ENCODE data around the gene CGA. TPM values are rescaled to one million over a fixed set of nuclear protein-coding genes. Genes with fewer than 3 reads are reported as not detected.

The CGA gene
- total and polyA plus RNA-seq, 3 donors from 2014 or later: not detected

DNA sequence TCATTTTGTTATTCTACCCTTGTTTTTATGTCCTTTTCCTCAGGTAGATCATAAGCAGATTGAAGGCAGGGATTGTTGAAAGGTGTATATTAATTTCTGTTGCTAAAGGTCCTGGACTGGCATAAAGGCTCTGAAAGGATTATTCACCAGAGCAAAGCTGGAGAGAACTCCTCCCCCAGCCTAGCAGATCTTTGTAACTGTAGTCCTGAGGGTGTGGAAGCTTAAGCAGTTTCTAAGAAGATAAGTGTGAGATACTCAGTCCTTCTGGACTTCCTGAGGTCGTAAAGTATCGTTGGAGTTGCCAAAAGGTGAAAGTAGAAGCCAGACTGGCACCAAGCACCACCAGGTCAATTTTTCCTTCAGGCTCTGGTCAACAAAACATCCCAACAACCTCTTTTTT, 24.2 kb downstream of the CGA start:
- TF ChIP-seq, protein P1, sequence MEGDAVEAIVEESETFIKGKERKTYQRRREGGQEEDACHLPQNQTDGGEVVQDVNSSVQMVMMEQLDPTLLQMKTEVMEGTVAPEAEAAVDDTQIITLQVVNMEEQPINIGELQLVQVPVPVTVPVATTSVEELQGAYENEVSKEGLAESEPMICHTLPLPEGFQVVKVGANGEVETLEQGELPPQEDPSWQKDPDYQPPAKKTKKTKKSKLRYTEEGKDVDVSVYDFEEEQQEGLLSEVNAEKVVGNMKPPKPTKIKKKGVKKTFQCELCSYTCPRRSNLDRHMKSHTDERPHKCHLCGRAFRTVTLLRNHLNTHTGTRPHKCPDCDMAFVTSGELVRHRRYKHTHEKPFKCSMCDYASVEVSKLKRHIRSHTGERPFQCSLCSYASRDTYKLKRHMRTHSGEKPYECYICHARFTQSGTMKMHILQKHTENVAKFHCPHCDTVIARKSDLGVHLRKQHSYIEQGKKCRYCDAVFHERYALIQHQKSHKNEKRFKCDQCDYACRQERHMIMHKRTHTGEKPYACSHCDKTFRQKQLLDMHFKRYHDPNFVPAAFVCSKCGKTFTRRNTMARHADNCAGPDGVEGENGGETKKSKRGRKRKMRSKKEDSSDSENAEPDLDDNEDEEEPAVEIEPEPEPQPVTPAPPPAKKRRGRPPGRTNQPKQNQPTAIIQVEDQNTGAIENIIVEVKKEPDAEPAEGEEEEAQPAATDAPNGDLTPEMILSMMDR (IDR thresholded peaks at IDR 0.05): no peak
- TF ChIP-seq POLR2A (IDR thresholded peaks at IDR 0.05): no peak
- no peaks in the 10 kb centered on the region for H3K27me3 ChIP-seq
- intact Hi-C loops (cut with DNase I; ENCODE audit: low total_unique reads): no loop called here
- no peak for DNase-seq
- H3K9me3 ChIP-seq: no peaks in the 10 kb centered on the region
- H3K27ac ChIP-seq: no peak overlapping the region
- H3K36me3 ChIP-seq (ENCODE audit: low read depth, missing control alignments): no peaks in the 10 kb centered on the region
- H3K4me1 ChIP-seq: no peaks in the 10 kb centered on the region
- no peak overlapping the region for H3K4me3 ChIP-seq
- 37 to 39% methylated on average over 2 of the region's 2 CpGs for WGBS, 2 donors

DNA sequence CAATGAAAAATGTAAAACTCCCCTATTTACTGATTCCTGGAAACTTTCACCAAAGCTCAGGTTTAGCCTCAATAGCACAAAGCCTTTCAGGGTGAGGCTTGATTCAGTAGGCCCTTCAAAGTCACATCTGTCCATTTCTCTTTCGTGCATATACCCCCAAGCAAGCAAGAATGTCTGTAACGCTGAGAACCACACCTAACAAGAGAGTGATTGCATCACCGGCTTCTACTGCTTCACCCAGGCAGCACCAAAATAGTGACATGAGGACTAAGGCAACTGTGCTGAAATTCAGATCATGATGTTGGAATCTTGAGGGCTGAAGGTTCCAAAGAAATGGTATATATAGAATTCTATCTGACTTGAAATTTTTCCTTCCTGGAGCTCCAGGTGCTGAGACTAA, 26.1 kb downstream of the CGA start:
- 89 to 94% methylated on average over 3 of the region's 3 CpGs for WGBS, 2 donors
- no peaks in the 10 kb centered on the region for H3K27me3 ChIP-seq
- no peaks in the 10 kb centered on the region for H3K9me3 ChIP-seq
- no peak overlapping the region for H3K4me3 ChIP-seq
- intact Hi-C loops (cut with DNase I; ENCODE audit: low total_unique reads): no loop called here
- no peaks in the 10 kb centered on the region for H3K4me1 ChIP-seq
- DNase-seq: no peak
- H3K27ac ChIP-seq: no peak overlapping the region
- TF ChIP-seq POLR2A (IDR thresholded peaks at IDR 0.05): no peak
- TF ChIP-seq, protein P1 (IDR thresholded peaks at IDR 0.05): no peak
- H3K36me3 ChIP-seq (ENCODE audit: low read depth, missing control alignments): no peaks in the 10 kb centered on the region

DNA sequence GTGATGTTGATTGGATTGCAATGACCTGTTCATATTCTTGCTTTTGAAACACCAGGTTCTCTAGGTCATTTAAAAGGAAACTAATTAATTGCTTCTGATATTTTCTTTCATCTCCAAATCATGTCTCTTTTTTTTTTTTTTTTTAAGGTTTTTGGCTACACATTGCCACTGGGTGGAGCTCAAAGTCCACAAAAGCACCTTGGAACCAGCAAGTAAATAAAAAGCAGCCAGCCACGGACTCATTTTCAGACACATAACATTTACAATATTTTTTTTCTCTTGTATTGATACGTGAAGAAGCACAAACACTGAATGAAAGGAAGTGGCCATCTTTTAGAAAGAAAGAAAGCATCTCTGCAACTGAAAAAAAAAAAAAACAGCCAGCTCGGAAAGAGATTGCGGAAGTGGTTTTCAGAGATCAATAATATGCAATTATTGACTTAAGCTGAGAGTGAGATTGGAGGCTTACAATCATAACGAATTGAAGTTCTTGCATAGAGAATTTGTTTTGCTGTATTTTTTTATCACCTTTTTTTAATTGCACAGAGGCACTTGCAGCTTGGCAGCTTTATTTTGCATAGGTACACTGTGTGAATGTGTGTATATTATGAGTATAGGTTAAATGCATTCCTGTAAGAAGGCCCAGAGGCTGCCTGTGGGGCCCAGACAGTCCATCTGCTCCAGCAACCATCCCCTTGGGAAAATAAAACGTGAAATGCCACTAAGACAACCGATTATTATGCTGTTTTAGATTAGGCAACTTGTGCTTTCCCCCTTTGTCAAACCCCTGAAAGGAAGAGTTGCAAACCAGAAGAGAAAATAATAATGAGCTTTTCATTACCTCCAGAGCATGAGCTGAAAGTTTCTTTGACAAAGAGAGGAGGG, 28.2 kb downstream of the CGA start:
- intact Hi-C loops (cut with DNase I; ENCODE audit: low total_unique reads): no loop called here
- no peaks in the 10 kb centered on the region for H3K36me3 ChIP-seq (ENCODE audit: low read depth, missing control alignments)
- WGBS, 2 donors: 39 to 49% methylated on average over 7 of the region's 7 CpGs
- no peaks in the 10 kb centered on the region for H3K4me1 ChIP-seq
- H3K27ac ChIP-seq: no peak overlapping the region
- no peak for TF ChIP-seq POLR2A (IDR thresholded peaks at IDR 0.05)
- TF ChIP-seq, protein P1 (IDR thresholded peaks at IDR 0.05): peak in 2 of 3 experiments; percentile 25 to 35
- H3K4me3 ChIP-seq: no peak overlapping the region
- no peaks in the 10 kb centered on the region for H3K27me3 ChIP-seq
- peak; percentile 57 for DNase-seq
- no peaks in the 10 kb centered on the region for H3K9me3 ChIP-seq

DNA sequence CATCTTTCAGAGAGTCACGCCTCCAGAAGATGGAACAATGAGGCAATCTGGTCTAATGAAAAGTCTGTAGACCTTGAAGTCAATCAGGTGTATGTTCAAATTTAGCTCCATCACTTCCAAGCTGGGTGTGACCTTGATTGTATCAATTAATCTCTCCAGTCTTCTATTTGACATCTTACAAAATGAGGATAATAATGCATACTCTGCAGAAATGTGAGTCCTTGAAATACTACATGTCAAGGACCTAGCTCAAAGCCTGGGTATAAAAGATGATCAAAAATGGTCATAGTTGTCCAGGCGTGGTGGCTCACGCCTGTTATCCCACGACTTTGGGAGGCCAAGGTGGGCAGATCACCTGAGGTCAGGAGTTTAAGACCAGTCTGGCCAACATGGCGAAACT, 29.8 kb downstream of the CGA start:
- WGBS, 2 donors: 85% methylated on average over 5 of the region's 5 CpGs
- intact Hi-C loops (cut with DNase I; ENCODE audit: low total_unique reads): no loop called here
- Histone ChIP-seq H3K27me3 (no peaks in the 10 kb centered on the region), H3K36me3 (ENCODE audit: low read depth, missing control alignments) (no peaks in the 10 kb centered on the region), H3K27ac (no peak overlapping the region), H3K4me3 (no peak overlapping the region), H3K4me1 (no peaks in the 10 kb centered on the region), H3K9me3 (no peaks in the 10 kb centered on the region)
- TF ChIP-seq, protein P1 (IDR thresholded peaks at IDR 0.05): no peak
- TF ChIP-seq POLR2A (IDR thresholded peaks at IDR 0.05): no peak
- DNase-seq: no peak

DNA sequence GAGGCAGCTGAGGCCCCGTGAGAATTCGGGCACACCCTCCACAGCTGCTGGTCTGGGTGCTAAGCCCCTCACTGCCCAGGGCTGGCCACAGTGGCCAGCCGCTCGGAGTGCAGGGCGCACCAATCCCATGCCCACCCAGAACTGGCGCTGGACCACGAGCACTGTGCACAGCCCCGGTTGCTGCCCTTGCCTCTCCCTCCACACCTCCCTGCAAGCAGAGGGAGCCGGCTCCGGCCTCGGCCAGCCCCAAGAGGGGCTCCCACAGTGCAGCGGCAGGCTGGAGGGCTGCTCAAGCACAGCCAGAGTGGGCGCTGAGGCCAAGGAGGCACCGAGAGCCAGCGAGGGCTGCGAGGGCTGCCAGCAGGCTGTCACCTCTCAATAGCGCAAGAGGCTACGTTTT, 35.0 kb downstream of the CGA start:
- no peaks in the 10 kb centered on the region for H3K4me1 ChIP-seq
- no peaks in the 10 kb centered on the region for H3K36me3 ChIP-seq (ENCODE audit: low read depth, missing control alignments)
- WGBS, 2 donors: 94 to 98% methylated on average over 11 to 14 of the region's 18 CpGs
- H3K4me3 ChIP-seq: no peak overlapping the region
- intact Hi-C loops (cut with DNase I; ENCODE audit: low total_unique reads): no loop called here
- H3K27ac ChIP-seq: no peak overlapping the region
- no peaks in the 10 kb centered on the region for H3K9me3 ChIP-seq
- DNase-seq: no peak
- TF ChIP-seq, protein P1 (IDR thresholded peaks at IDR 0.05): no peak
- TF ChIP-seq POLR2A (IDR thresholded peaks at IDR 0.05): no peak
- no peaks in the 10 kb centered on the region for H3K27me3 ChIP-seq

Measured in testis (tissue), 3 donors.